ENCODE data around the gene CUX1. TPM values are rescaled to one million over a fixed set of nuclear protein-coding genes. Genes with fewer than 3 reads are reported as not detected.

CUX1 gene
- total RNA-seq, 1 donor from 2014 or later, result 66.4 TPM

DNA sequence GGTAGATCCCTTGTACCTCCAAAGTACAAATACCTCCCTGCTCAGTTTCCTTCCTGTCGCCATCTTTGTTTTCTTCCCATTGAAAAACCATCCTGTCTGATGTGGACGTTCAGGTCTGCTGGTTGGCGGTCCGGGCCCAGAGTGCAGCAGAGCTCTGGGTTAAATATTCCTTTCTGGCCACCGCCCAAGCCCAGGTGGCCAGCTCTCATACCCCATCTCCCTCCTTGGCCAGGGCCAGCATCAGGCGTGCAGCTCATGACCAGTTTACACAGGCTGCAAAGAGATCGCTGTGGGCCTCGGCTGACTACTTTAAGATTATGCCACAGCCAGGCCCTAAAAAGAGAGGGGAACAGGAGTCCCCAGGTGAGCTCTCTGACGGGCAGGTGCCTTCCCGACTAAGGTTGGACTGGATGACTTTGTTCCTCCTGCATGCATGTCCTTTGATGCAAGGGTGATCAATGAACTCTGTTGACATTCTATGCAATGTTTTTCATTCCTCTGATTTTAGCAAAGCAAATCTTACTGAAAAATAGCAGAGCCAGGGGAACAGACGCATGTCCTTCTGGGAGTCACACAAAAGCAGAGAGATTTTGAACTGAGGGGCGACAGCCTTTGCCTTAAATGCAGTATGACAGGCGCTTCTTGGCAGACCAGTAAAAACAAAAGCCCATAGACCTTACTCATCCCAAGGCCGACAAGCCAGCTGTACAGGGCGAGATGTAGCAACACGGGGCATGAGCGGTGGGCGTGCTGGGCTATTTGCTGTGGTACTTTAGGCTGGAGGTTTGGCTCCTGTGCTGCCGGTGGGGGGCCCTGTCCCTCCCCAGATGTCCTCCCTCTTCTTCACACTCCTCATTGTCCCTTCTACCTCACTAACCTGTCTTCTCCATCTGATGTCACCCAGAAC is 435.9 kb downstream of the CUX1 start:
- Histone ChIP-seq H3F3A (ENCODE audit: low read depth) (peaks cover 46% of the 10 kb centered on the region), H4K20me1 (ENCODE audit: low read depth) (no peaks in the 10 kb centered on the region), H3K9me3 (ENCODE audit: low read depth) (no peaks in the 10 kb centered on the region), H3K4me2 (peak overlapping the region; percentile 41), H3K9ac (no peak overlapping the region), H3K79me2 (ENCODE audit: low read depth) (no peaks in the 10 kb centered on the region), H3K27me3 (no peaks in the 10 kb centered on the region), H3K4me1 (peaks cover 61% of the 10 kb centered on the region), H3K36me3 (no peaks in the 10 kb centered on the region), H3K4me3 (no peak overlapping the region), H3K27ac (peak overlapping the region; percentile 92), H2AFZ (replicated peaks) (no peak overlapping the region)
- Mint-ChIP-seq H3K27me3 (ENCODE audit: insufficient read depth, low read depth) (peaks cover 2% of the 10 kb centered on the region), H3K9me3 (no peaks in the 10 kb centered on the region), H3K4me3 (no peak overlapping the region), H3K27ac (no peak overlapping the region), H3K4me1 (peaks cover 32% of the 10 kb centered on the region), H3K36me3 (peaks cover 6% of the 10 kb centered on the region)
- TF ChIP-seq, protein P1, sequence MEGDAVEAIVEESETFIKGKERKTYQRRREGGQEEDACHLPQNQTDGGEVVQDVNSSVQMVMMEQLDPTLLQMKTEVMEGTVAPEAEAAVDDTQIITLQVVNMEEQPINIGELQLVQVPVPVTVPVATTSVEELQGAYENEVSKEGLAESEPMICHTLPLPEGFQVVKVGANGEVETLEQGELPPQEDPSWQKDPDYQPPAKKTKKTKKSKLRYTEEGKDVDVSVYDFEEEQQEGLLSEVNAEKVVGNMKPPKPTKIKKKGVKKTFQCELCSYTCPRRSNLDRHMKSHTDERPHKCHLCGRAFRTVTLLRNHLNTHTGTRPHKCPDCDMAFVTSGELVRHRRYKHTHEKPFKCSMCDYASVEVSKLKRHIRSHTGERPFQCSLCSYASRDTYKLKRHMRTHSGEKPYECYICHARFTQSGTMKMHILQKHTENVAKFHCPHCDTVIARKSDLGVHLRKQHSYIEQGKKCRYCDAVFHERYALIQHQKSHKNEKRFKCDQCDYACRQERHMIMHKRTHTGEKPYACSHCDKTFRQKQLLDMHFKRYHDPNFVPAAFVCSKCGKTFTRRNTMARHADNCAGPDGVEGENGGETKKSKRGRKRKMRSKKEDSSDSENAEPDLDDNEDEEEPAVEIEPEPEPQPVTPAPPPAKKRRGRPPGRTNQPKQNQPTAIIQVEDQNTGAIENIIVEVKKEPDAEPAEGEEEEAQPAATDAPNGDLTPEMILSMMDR (IDR thresholded peaks at IDR 0.05), result no peak
- TF ChIP-seq EZH2phosphoT487 (IDR thresholded peaks at IDR 0.05) (no peak), EZH2 (IDR thresholded peaks at IDR 0.05) (no peak)
- no peak for DNase-seq (ENCODE audit: low spot score)

DNA sequence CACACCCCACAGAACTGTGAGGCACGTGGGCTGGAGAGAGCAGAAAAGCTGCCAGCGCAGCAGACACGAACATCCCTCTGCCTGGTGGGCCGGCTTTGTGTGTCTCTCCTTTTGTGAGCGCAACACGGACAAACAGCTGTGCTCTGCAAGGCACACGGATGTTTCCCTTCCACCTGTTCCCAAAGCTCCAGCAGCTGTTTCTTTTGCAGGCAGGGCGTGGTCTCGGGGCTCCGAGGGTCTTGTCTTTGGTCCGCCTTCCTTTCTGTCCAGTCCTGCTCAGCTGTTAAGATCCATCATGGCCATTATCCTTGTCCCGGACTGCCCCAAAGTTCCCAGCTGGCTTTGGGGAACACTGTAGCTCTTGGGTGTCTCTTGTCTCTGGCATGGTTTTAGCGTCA is 436.5 kb downstream of the CUX1 start:
- H3K4me1 Mint-ChIP-seq, result peaks cover 36% of the 10 kb centered on the region
- Histone ChIP-seq H3F3A (ENCODE audit: low read depth) (peaks cover 48% of the 10 kb centered on the region), H3K4me3 (no peak overlapping the region), H3K9me3 (ENCODE audit: low read depth) (no peaks in the 10 kb centered on the region), H3K9ac (no peak overlapping the region), H3K4me2 (no peak overlapping the region), H3K27me3 (no peaks in the 10 kb centered on the region), H3K4me1 (peaks cover 61% of the 10 kb centered on the region), H3K27ac (no peak overlapping the region), H3K36me3 (no peaks in the 10 kb centered on the region), H3K79me2 (ENCODE audit: low read depth) (no peaks in the 10 kb centered on the region), H2AFZ (replicated peaks) (no peak overlapping the region), H4K20me1 (ENCODE audit: low read depth) (no peaks in the 10 kb centered on the region)
- peaks cover 4% of the 10 kb centered on the region for H3K27me3 Mint-ChIP-seq (ENCODE audit: insufficient read depth, low read depth)
- no peak overlapping the region for H3K27ac Mint-ChIP-seq
- no peak for DNase-seq (ENCODE audit: low spot score)
- no peak overlapping the region for H3K4me3 Mint-ChIP-seq
- TF ChIP-seq, protein P1 (IDR thresholded peaks at IDR 0.05), result no peak
- no peak for TF ChIP-seq EZH2 (IDR thresholded peaks at IDR 0.05)
- no peak for TF ChIP-seq EZH2phosphoT487 (IDR thresholded peaks at IDR 0.05)
- peaks cover 6% of the 10 kb centered on the region for H3K36me3 Mint-ChIP-seq
- H3K9me3 Mint-ChIP-seq, result no peaks in the 10 kb centered on the region

DNA sequence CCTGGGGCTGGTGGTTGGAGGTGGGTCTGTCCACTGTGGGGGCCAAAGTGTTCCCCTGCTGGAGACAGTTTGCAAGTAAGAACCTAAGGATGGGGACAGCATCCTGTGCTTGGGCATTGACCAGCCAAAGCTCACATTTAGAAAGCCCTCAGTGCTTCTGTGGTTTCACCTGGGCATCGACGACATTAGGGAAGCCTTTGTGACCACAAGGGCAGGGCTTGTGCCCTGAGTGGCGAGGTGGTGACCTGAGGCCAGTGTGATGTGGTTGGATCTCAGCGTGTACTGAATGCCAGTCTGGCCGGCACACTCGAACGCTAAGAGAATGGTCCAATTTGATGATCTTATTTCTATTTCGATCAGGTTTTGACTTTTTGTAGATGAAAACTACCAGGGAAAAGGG is 437.1 kb downstream of the CUX1 start:
- no peaks in the 10 kb centered on the region for H3K79me2 ChIP-seq (ENCODE audit: low read depth)
- H3K27ac Mint-ChIP-seq, result no peak overlapping the region
- no peak for DNase-seq (ENCODE audit: low spot score)
- no peaks in the 10 kb centered on the region for H3K9me3 Mint-ChIP-seq
- peaks cover 4% of the 10 kb centered on the region for H3K27me3 Mint-ChIP-seq (ENCODE audit: insufficient read depth, low read depth)
- no peak overlapping the region for H3K4me3 Mint-ChIP-seq
- H3K4me1 Mint-ChIP-seq, result peaks cover 36% of the 10 kb centered on the region
- H3K27ac ChIP-seq, result no peak overlapping the region
- TF ChIP-seq EZH2phosphoT487 (IDR thresholded peaks at IDR 0.05), result no peak
- TF ChIP-seq, protein P1 (IDR thresholded peaks at IDR 0.05), result no peak
- no peak for TF ChIP-seq EZH2 (IDR thresholded peaks at IDR 0.05)
- no peak overlapping the region for H3K4me3 ChIP-seq
- H3K9me3 ChIP-seq (ENCODE audit: low read depth), result no peaks in the 10 kb centered on the region
- H2AFZ ChIP-seq (replicated peaks), result no peak overlapping the region
- H3K4me1 ChIP-seq, result peaks cover 60% of the 10 kb centered on the region
- peaks cover 48% of the 10 kb centered on the region for H3F3A ChIP-seq (ENCODE audit: low read depth)
- no peaks in the 10 kb centered on the region for H4K20me1 ChIP-seq (ENCODE audit: low read depth)
- no peak overlapping the region for H3K4me2 ChIP-seq
- peaks cover 6% of the 10 kb centered on the region for H3K36me3 Mint-ChIP-seq
- no peaks in the 10 kb centered on the region for H3K36me3 ChIP-seq
- H3K27me3 ChIP-seq, result no peaks in the 10 kb centered on the region
- no peak overlapping the region for H3K9ac ChIP-seq

Data from neural progenitor cell (in vitro differentiated cells).